ENCODE data around the gene DMRTC1B.
"Not testable (repeated sequence)": the region's sequence is repeated elsewhere in the genome, so short reads cannot be mapped to it uniquely, and the experiment has no call there.

The DMRTC1B gene

GRCh38 chrX:72776653-72777466, at the start of gene DMRTC1B:
DMRTC1B (plus strand) TSS chrX:72776890; CDS start chrX:72845136, 68,246 bp downstream.
- not testable (repeated sequence) for H3K4me3 ChIP-seq (ENCODE audit: low read depth, low read length); DNase-seq (ENCODE audit: low read depth)

GRCh38 chrX:72727846-72728245, 48.8 kb upstream of the DMRTC1B start:
- no peak for DNase-seq (ENCODE audit: low read depth)
- TF ChIP-seq, protein P1, sequence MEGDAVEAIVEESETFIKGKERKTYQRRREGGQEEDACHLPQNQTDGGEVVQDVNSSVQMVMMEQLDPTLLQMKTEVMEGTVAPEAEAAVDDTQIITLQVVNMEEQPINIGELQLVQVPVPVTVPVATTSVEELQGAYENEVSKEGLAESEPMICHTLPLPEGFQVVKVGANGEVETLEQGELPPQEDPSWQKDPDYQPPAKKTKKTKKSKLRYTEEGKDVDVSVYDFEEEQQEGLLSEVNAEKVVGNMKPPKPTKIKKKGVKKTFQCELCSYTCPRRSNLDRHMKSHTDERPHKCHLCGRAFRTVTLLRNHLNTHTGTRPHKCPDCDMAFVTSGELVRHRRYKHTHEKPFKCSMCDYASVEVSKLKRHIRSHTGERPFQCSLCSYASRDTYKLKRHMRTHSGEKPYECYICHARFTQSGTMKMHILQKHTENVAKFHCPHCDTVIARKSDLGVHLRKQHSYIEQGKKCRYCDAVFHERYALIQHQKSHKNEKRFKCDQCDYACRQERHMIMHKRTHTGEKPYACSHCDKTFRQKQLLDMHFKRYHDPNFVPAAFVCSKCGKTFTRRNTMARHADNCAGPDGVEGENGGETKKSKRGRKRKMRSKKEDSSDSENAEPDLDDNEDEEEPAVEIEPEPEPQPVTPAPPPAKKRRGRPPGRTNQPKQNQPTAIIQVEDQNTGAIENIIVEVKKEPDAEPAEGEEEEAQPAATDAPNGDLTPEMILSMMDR (IDR thresholded peaks at IDR 0.05; ENCODE audit: low read depth, low read length, missing control alignments): no peak
- no peak overlapping the region for H3K4me3 ChIP-seq (ENCODE audit: low read depth, low read length)

DNA sequence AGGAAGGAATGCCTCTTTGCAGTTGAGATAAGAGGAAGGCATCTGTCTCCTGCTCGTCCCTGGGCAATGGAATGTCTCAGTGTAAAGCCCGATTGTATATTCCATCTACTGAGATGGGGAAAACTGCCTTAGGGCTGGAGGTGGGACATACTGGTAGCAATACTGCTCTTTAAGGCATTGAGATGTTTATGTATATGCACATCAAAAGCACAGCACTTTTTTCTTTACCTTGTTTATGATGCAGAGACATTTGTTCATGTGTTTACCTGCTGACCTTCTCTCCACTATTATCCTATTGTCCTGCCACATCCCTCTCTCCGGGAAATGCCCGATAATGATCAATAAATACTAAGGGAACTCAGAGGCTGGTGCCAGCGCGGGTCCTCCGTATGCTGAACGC, 43.1 kb upstream of the DMRTC1B start:
- not testable (repeated sequence) for DNase-seq (ENCODE audit: low read depth); H3K4me3 ChIP-seq (ENCODE audit: low read depth, low read length)

GRCh38 chrX:72735561-72735960, 41.1 kb upstream of the DMRTC1B start:
- DNase-seq (ENCODE audit: low read depth): no peak
- TF ChIP-seq, protein P1 (IDR thresholded peaks at IDR 0.05; ENCODE audit: low read depth, low read length, missing control alignments): no peak
- no peak overlapping the region for H3K4me3 ChIP-seq (ENCODE audit: low read depth, low read length)

DNA sequence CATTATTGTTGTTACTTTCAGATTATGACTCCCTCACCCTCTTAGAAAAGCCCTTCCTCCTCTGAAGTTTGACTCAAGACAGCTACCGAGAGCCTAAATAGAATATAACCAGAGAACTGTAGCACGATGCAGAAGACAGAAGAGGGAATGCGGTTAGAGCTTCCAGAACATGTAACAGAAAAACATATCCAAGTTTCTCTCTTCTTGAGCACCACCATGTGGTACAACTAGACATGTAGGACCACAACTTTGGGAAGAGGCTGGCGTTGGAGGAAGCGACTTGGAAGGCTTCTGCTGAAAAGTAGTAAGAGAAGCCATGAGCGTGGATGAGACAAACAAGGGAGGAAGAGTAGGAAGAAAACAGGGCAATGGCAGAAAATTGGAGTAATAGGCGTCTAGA, 31.1 kb upstream of the DMRTC1B start:
- not testable (repeated sequence) for DNase-seq (ENCODE audit: low read depth); H3K4me3 ChIP-seq (ENCODE audit: low read depth, low read length)

- not testable (repeated sequence) for DNase-seq (ENCODE audit: low read depth); H3K4me3 ChIP-seq (ENCODE audit: low read depth, low read length)
Observed at GRCh38 chrX:72748545-72748944, 28.1 kb upstream of the DMRTC1B start.

DNA sequence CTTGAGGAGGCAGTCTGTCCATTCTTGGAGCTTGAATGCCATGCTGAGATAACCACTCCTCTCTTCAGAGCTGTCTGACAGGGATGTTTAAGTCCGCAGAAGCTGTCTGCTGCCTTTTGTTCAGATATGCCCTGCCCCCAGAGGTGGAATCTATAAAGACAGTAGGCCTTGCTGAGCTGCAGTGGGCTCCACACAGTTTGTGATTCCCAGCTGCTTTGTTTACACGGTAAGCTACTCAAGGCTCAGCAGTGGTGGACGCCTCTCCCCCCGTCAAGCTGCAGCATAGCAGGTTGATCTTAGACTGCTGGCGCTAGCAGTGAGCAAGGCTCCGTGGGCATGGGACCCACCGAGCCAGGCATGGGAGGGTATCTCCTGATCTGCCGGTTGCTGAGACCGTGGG, 16.2 kb upstream of the DMRTC1B start:
- DNase-seq (ENCODE audit: low read depth); H3K4me3 ChIP-seq (ENCODE audit: low read depth, low read length): not testable (repeated sequence)

- DNase-seq (ENCODE audit: low read depth); H3K4me3 ChIP-seq (ENCODE audit: low read depth, low read length): not testable (repeated sequence)
Observed at GRCh38 chrX:72777467-72777790, 739 bp downstream of the DMRTC1B start.

DNA sequence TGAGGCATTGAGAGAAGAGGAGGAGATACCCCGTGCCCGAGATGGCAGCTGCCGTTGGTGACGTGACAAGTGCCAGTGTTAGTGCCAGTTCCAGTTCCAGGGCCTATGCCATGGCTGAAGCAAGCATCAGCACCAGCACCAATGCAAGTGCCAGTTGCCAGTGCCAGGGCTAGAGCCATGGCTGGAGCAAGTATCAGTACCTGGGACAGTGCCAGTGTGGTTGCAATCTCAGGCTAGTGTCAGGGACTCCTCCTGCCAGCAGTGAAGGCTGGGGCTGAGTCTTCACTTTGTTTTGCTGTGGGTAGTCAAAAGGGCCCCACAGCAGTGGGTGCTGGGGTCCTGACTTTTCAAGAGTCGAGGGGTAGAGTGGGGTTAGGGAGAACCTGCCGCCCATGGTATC, 1.5 kb downstream of the DMRTC1B start:
- not testable (repeated sequence) for H3K4me3 ChIP-seq (ENCODE audit: low read depth, low read length); DNase-seq (ENCODE audit: low read depth)

DNA sequence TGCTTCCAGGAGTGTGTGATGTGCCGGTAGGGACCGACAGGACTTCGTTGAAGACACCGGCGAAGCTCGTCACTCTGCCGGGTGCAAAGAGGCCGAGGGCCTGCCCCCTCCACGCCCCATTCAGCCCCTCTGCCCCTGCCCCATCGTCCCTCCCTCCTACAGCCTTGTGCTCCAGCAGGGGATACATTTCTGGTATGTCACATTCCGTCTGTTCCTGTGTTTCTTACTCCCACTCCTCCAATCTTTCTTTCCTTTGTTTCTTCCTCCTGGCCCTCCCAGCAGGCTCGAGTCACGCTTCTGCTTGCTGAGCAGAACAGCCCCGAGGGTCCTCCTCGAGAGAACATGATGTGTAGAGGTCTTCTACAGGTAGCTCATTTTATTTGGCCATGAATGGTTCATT, 5.9 kb downstream of the DMRTC1B start, which contains the start of gene FAM236B:
TSS of gene FAM236B (minus strand) at position 101 of the 400 bp plus-strand sequence. CDS start at position 1, 100 bp downstream.
- not testable (repeated sequence) for H3K4me3 ChIP-seq (ENCODE audit: low read depth, low read length); DNase-seq (ENCODE audit: low read depth)

DNA sequence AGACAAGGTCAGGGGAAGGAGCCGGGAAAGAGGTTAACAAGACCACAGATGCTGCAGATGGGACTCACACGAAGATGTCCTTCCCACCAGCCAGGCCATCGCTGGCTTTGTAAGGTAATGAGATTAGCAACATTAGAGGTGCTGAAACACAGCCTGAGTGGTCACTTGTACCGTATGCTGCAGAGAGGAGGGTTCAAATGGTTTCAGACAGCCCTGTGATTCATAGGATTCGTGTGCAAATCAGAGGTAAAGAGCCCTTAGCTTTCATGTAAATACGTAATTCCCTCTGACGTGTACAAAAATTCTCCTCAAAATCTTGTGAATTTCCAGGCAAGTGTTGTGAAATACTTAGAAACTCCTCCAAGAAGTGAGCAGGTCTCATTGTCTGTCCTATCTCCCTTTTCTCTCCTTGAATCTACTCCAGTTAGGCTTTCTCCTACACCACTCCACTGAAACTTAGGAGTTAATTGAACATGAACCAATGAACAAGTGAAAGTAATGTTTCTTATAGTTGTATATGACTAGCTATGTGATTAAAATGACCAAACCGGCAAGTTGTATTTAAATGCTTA, 6.8 kb downstream of the DMRTC1B start:
- not testable (repeated sequence) for H3K4me3 ChIP-seq (ENCODE audit: low read depth, low read length); DNase-seq (ENCODE audit: low read depth)

DNA sequence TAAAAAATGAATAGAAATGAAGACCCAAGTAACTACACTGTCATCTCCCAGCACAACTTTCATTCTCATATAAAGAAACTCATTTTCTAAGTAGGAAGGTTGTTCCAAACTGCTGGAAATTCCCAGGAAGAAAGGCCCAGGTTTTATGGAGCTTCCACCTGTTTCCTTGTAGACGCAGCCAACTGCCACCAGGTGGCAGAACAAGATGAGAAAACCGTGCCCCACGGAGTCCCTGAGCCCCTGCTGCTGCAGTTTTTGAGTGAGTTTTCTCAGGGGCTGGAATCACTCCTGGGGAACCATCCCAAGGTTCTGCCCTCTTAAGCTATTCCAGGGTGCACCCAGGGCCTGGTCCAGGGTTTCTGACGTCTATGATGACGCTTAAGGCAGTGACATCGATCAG, 7.3 kb downstream of the DMRTC1B start:
- H3K4me3 ChIP-seq (ENCODE audit: low read depth, low read length); DNase-seq (ENCODE audit: low read depth): not testable (repeated sequence)

- not testable (repeated sequence) for DNase-seq (ENCODE audit: low read depth); H3K4me3 ChIP-seq (ENCODE audit: low read depth, low read length)
Observed at GRCh38 chrX:72788142-72788541, 11.5 kb downstream of the DMRTC1B start.

GRCh38 chrX:72790390-72790789, 13.7 kb downstream of the DMRTC1B start:
- not testable (repeated sequence) for H3K4me3 ChIP-seq (ENCODE audit: low read depth, low read length)

GRCh38 chrX:72808110-72808509, 31.4 kb downstream of the DMRTC1B start, which contains the start of gene FAM236D:
FAM236D (minus strand) TSS chrX:72808210; CDS start chrX:72808110, 100 bp downstream.
- not testable (repeated sequence) for H3K4me3 ChIP-seq (ENCODE audit: low read depth, low read length); DNase-seq (ENCODE audit: low read depth)

More at GRCh38 chrX:72790390-72790789, 13.7 kb downstream of the DMRTC1B start:
- not testable (repeated sequence) for DNase-seq (ENCODE audit: low read depth)

- not testable (repeated sequence) for DNase-seq (ENCODE audit: low read depth)
Observed at GRCh38 chrX:72830701-72831100, 54.0 kb downstream of the DMRTC1B start.

GRCh38 chrX:72837532-72837931, 60.8 kb downstream of the DMRTC1B start:
- DNase-seq (ENCODE audit: low read depth); H3K4me3 ChIP-seq (ENCODE audit: low read depth, low read length): not testable (repeated sequence)

More at GRCh38 chrX:72830701-72831100, 54.0 kb downstream of the DMRTC1B start:
- not testable (repeated sequence) for H3K4me3 ChIP-seq (ENCODE audit: low read depth, low read length)

Data from GM12864 (cell line).